Measurements from ENCODE around the gene PFKFB4. TPM values are rescaled to one million over a fixed set of nuclear protein-coding genes. Genes with fewer than 3 reads are reported as not detected.
A peak's percentile ranks its signal among the peaks of the same experiment; 100 is the strongest.

The PFKFB4 gene
- total RNA-seq, 1 experiment from 2014 or later = 12.3 TPM

GRCh38 chr3:48575366-48575765 is 18.8 kb upstream of the PFKFB4 start:
- no peak overlapping the region for H3K14ac ChIP-seq (ENCODE audit: insufficient read depth, low read length)
- H2AFZ ChIP-seq (ENCODE audit: low read length) = no peak overlapping the region
- H3T11ph ChIP-seq (ENCODE audit: low read length) = no peak overlapping the region
- no peaks in the 10 kb centered on the region for H3K79me2 ChIP-seq (ENCODE audit: insufficient read depth, low read length)
- no peak overlapping the region for H3K18ac ChIP-seq (ENCODE audit: insufficient read length, low read depth, low read length)
- no CpG with 5 or more reads among the region's 17 CpGs for WGBS (ENCODE audit: extremely low coverage, insufficient read length, low lambda C conversion rate)
- no peaks in the 10 kb centered on the region for H3K23me2 ChIP-seq (ENCODE audit: insufficient read length, low read depth, low read length, poor library complexity, severe bottlenecking)
- H3K4me1 ChIP-seq (ENCODE audit: insufficient read depth, low read length) = no peaks in the 10 kb centered on the region
- H2BK12ac ChIP-seq (ENCODE audit: insufficient read length, low read depth, low read length) = no peak overlapping the region
- Mint-ChIP-seq H3K36me3 (ENCODE audit: insufficient read depth in 1 of 3, low read depth in 3 of 3) (peaks cover 0 to 21% (median 0%) of the 10 kb centered on the region in 3 experiments; a peak in 5 of 7 replicates), H3K27me3 (ENCODE audit: low read depth) (no peaks in the 10 kb centered on the region), H3K4me3 (no peak overlapping the region), H3K4me1 (no peaks in the 10 kb centered on the region), H3K9me3 (no peaks in the 10 kb centered on the region), H3K27ac (peak overlapping the region in 2 of 3 experiments; percentile 27 to 61; a peak in 1 of 7 replicates)
- no peaks in the 10 kb centered on the region for H3K27me3 ChIP-seq (ENCODE audit: insufficient read depth, low read length)
- no peaks in the 10 kb centered on the region for H3K79me1 ChIP-seq (ENCODE audit: insufficient read depth, low read depth, low read length, poor library complexity, severe bottlenecking)
- no peak for DNase-seq
- H2BK15ac ChIP-seq (ENCODE audit: low read depth, low read length) = no peak overlapping the region
- H3K56ac ChIP-seq (ENCODE audit: insufficient read length, low read depth, low read length) = no peak overlapping the region
- H3K4ac ChIP-seq (ENCODE audit: low read depth, low read length) = no peak overlapping the region
- H2BK5ac ChIP-seq (ENCODE audit: insufficient read length, low read length) = no peak overlapping the region
- H3K23ac ChIP-seq (ENCODE audit: insufficient read length, low read depth, low read length) = no peak overlapping the region
- no peak overlapping the region for H3K27ac ChIP-seq (ENCODE audit: insufficient read length, low read depth, low read length)
- TF ChIP-seq CTCF (conservative IDR thresholded peaks at IDR 0.05) = no peak
- H2BK20ac ChIP-seq (ENCODE audit: low read depth, low read length, poor library complexity, severe bottlenecking) = no peak overlapping the region
- no peak overlapping the region for H4K8ac ChIP-seq (replicated peaks; ENCODE audit: insufficient read length, low read depth, low read length)
- no peaks in the 10 kb centered on the region for H3K9me3 ChIP-seq (ENCODE audit: control insufficient read depth, low read depth, low read length)
- no peak overlapping the region for H2AK5ac ChIP-seq (ENCODE audit: insufficient read length, low read length)
- H4K91ac ChIP-seq (ENCODE audit: insufficient read length, low read depth, low read length) = no peak overlapping the region
- no peak overlapping the region for H2BK120ac ChIP-seq (ENCODE audit: low read depth, low read length, poor library complexity, severe bottlenecking)
- no peak overlapping the region for H4K5ac ChIP-seq (ENCODE audit: insufficient read length, low read depth, low read length)
- no peak overlapping the region for H3K9ac ChIP-seq (ENCODE audit: extremely low read depth, insufficient read length, low read length)
- no peaks in the 10 kb centered on the region for H4K20me1 ChIP-seq (ENCODE audit: control insufficient read depth, insufficient read depth, insufficient read length)
- H3K4me2 ChIP-seq (ENCODE audit: insufficient read depth, insufficient read length, low read length) = no peak overlapping the region
